Left hindlimb (tissue), 1 donor: ENCODE data around the gene CTNNA3.
A peak's percentile ranks its signal among the peaks of the same experiment; 100 is the strongest.

ENCODE experiments used
- DNase-seq: peaks from one replicate; pipeline ENCODE4 v3.0.0-alpha.2; 2018

The CTNNA3 gene

DNA sequence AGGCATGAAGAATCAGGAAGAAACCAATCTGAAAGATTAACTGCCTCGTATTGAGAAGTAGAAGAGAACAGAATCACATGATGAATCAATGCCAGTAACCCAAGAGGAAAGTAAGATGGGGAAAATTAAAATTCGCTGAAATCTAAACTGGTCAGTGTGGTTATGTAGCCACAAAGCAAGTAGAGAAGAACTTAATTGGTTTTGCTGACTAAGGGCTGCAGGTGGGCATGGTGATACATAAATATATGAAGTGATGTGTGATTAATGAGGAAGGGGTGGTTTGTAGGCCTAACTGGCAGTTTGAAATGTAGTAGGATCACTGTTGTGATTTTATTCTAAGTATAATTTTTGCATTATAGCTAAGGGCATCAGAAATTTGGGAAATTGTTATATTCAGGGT, 853.6 kb downstream of the CTNNA3 start:
- no peak for DNase-seq

DNA sequence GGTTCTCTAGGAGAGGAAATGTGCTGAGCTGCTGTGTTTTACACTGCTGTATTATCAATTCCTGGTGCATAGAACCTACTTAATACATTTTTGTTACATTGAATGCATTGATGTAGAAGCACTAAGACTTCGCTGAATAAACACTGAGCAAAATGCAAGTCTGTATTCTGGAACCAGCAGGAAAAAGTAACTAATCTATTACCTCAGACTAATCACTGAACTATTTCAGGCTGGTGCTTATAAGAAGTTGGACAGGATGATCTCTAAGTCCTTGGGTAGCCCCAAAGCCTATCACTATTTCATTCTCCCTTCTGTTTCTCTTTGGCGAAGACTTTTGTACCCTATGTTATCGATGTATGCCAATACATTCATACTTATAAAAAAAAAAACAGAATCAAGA, 857.3 kb downstream of the CTNNA3 start:
- no peak for DNase-seq

- DNase-seq, result no peak
Measured at GRCh38 chr10:66837990-66838389, 858.0 kb downstream of the CTNNA3 start.

GRCh38 chr10:66837335-66837734, 858.7 kb downstream of the CTNNA3 start:
- DNase-seq, result no peak

DNA sequence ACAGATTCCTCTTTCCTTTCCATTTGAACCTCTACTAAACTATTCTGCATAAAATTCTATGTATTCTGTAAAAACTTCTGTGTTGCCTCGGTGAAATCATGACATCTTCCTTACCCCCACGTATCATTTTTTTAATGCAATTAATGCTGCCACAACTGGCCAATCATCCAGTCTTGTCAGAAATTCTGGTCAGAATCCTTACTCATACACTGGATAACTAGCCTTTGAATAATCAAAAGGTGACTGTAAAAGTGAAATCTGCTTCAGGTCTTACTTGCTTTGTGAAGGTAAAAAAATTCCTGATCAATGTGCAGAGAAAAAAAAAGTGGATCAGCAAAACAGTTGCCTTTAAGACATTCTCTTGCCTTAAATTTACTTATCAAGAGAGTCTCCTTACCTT, 859.2 kb downstream of the CTNNA3 start:
- no peak for DNase-seq

DNA sequence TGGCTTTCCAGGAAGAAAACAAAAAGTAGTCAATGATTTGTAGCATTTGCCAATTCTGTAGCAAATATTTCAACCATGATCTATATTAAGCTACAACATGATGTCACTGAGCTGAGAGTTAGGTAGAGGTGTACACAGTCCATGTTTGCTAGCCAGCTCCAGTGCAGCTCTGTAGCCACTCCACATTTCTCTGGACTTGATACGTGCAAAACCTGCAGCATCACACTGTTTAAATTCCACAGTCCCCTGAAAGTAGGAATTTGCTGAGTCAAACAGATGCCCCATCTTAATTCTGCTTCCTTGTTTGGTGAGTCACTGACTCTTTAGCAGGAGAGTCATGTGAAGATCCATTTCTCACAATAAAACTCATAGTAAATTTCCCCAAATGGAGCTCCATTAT, 859.9 kb downstream of the CTNNA3 start:
- no peak for DNase-seq

GRCh38 chr10:66835400-66835799, 860.6 kb downstream of the CTNNA3 start:
- DNase-seq, result no peak

GRCh38 chr10:66834802-66835201, 861.2 kb downstream of the CTNNA3 start:
- DNase-seq, result no peak

DNA sequence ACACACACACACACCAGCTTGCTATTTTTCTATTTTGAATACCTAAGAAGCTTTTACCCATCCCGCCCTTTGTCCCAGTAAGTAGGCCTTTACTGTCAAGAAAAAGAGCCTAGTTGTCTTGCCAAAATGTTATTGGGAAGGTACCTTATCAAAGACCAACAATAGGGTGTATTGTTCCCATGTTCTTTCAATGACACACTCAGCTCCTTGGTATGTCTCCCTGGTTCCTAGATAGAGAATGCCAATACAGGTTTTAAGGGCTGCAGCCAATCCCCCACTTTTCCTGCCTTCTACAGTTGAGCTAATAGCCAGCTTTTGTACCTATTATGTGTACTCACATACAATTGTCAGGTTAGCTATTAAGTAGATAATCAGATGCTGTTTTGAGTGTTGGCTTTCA, 862.1 kb downstream of the CTNNA3 start:
- no peak for DNase-seq

DNA sequence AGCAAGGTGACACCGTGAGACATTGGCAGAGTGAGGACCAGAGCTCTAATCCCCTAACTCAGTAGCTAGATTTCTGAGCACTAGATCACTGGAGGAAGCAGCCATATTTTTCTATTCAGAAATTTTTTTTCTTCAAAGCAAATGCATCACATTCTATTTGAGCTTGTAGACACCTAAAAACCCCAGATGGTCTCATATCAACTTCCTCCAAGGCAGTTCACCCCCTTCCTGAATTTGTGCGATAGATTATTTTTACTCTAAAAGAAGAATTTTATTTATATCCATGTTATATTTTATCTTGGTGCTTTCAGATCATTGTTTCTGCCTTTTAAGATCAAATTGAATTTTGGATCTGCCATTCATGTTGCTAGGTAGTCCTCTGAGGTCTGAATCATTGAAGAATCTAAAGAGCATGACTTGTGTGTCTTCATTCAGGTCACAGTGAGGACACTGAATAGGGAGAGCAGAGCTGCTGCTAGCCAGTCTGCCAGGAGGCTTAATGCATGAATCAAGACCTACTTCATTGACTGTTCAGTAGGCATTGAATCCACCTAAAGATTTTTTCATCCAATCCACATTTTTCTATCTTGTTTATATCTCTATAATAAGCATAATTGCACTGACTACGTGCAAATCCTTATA, 863.1 kb downstream of the CTNNA3 start:
- DNase-seq, result no peak

DNA sequence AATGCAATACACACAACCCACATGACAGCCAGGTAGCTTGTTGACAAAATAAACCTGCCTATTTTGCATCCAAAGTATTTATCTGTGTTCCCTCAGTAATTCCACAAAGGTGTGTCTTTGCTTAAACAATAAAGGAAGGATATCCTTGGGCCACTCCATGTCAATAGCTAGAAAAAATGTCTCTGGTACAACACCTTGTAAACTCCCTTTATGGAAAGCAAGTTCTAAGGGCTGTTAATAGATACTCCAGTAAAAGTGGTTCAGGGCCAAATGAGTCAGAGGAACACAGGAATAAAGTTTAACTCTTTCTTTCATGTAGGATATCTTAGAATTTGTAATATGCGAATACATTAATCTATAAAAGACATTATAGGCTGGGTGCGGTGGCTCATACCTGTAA, 867.0 kb downstream of the CTNNA3 start:
- no peak for DNase-seq

DNA sequence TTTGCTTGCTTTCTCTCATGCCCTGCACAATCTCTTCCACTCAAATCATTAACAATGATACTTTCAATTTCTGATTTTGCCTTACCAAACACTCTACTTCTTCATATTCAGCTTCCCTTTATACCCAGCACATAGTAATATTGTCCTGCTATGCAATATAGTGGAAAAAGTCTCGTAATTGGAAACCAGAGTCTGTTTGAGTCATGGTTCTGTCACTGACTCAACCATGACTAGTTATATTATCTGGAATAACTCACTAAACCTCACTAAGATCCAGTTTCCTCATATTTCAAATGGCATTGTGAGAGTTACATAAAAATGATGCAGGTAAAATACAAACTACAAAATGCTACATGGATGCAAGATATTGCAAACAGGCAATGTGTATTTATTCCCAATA, 868.6 kb downstream of the CTNNA3 start:
- DNase-seq, result no peak

GRCh38 chr10:66823301-66823700, 872.7 kb downstream of the CTNNA3 start:
- no peak for DNase-seq

DNA sequence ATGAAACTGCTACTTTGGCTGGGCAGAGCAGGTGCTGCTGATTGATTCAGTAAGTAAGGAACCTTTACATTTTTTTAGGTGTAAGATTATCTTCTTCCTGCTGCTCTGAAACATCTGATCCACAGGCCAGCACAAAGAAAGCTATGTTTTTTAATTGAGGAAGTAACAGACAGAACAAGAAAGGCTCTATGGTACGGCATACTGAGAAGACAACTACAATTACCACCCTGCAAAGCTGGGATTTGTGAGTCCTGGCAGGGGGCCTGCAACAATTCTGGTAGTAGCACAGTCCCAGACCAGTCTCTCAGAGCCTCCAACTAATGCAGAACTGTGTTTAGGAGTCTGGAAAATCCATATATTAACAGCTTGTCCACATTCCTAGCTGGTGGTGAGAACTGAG, 873.2 kb downstream of the CTNNA3 start:
- peak; percentile 31 for DNase-seq

DNA sequence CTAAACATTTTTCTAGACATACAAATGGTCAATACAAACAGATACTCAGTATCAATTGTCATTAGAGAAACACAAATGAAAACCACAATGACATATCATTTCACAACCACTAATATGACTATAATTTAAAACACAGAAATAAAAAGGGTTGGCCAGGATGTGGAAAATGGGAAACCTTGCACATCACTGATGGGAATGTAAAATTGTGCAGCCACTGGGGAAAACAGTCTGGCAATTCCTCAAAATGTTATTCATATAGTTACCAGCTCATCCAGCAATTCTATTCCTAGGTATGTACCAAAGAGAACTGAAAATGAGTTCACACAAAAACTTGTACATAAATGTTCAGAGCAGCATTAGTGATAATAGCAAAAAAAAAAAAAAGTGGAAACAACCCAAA, 876.3 kb downstream of the CTNNA3 start:
- no peak for DNase-seq

DNA sequence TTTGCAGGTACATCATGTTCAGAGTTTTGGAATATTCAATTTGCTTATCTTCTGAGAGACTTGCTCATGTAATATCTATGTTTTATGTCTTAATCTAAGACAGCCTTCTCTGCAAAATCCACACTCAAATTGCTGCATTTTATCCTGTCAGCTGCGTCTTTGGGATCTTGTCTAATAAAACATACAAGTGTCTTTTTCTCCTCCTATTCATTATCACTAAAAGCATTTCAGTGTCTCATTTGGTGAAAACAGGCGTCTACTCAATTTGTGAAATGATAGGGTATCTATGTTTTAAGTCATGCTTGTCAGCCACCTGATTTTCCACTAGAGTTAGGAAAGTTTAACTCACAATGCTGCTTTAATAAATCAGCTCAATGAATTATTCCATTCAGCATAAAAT, 882.9 kb downstream of the CTNNA3 start:
- no peak for DNase-seq

DNA sequence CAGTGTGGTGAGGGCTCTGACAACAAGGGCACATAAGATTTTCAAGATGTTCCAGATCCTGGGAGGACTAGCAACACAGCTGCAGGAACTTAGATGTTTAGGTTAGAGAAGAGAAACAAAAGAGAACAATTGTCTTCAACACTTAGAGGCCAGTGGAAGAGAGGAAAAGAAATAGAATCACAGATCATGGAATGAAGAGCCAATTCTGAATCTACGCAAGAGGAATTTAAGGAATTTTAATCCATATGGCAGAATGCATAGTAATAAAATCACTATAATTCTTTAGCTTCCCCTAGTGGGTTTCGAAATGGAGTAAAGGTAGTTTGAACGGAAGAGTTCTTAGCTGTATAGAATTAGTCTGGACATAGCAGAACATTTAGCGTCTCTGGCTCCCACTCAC, 884.8 kb downstream of the CTNNA3 start:
- no peak for DNase-seq

- no peak for DNase-seq
Measured at GRCh38 chr10:66809402-66809801, 886.6 kb downstream of the CTNNA3 start.

- no peak for DNase-seq
Measured at GRCh38 chr10:66805612-66806011, 890.4 kb downstream of the CTNNA3 start.

DNA sequence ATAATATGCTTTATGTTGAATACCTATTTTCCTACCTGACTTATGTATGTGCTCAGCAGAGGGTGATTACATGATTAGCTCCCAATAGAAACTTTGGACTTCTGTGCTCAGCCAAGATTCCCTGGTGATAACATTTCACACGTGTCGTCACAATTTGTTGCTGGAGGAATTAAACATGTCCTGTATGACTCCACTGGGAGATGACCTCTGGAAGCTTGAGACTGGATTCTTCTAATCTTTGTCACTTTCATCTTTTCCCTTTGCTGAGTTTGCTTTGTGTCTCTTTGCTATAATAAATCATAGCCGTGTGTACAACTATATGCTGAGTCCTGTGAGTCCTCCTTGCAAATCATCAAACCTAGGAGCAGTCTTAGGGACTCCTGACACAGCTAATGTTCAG, 891.0 kb downstream of the CTNNA3 start:
- DNase-seq, result no peak

DNA sequence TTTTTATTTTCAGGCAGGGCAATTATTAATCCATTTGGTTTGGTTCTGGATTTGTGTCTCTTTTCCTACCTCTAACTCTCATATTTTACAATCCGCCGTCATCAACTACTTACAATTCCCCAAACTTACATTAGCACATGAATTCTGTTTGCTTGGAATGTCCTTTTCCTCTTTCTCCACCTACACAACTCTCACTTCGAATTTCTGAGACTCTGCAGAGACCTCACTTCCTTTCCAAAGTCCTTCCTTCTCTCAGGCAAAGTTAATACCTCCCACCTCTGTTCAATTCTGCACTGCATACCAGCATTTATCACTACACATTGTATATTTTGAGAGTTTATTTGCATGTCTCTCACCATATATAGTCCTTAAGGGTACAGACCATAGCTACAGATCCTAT, 892.8 kb downstream of the CTNNA3 start:
- DNase-seq, result no peak

- DNase-seq, result no peak
Measured at GRCh38 chr10:66799474-66799873, 896.5 kb downstream of the CTNNA3 start.

DNA sequence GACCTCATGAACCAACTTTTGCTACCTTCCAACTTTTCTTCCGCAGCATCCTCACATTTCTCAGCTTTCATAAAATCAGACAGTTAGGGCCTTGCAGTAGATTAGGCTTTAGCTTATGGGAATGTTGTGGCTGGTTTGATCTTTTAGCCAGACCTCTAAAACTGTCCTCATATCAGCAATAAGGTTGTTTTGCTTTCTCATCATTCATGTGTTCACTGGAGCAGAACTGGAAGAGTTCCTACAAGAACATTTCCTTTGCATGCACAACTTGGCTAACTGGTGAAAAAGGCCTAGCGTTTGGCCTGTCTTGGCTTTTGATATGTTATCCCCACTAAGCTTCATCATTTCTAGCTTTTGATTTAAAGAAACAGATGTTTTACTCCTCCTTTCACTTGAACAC, 900.1 kb downstream of the CTNNA3 start:
- DNase-seq, result no peak

- no peak for DNase-seq
Measured at GRCh38 chr10:66792441-66792840, 903.6 kb downstream of the CTNNA3 start.

DNA sequence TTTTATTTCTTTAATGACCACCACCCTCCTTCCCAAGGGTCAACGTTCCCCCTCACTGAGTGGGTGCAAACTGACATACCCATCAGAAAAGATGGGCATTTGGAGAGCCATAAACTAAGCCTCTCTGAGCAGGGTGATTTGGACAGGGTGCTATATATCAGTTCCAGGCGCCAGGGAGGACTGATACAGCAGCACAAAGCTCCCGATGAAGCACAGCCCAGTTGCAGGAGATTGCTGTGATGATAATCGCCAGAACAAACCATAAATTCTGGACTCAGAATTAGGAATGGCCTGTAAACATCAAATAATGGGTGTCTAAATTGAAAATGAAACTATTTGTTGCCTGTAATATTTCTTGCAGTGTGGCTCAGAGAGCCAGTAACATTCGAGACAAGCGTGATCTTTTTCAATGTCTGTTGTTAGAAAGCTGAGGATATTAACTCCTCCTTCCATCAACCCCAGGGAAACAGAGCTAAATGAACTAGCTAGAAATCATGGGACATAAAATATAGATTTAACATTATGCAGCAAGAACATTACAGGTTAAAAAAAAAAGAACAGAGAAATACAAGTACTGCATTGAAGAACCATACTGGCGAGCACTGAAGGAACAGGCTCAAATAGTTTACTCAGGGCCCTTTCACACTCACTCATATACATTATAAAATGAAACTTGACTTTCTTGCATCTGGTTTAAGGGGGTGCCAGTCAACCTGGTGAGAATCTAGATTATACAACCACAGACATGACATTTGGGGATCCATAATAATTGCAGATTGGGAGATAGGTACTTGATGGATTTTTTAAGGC, 907.6 kb downstream of the CTNNA3 start:
- no peak for DNase-seq
